Activated naive CD8-positive, alpha-beta T cell treated with anti-CD3 and anti-CD28 coated beads for 36 hours (primary cell): ENCODE data around the gene FEM1A. TPM values are rescaled to one million over a fixed set of nuclear protein-coding genes. Genes with fewer than 3 reads are reported as not detected.
"Not testable (repeated sequence)": the region's sequence is repeated elsewhere in the genome, so short reads cannot be mapped to it uniquely, and the experiment has no call there.

ENCODE experiments used
- DNase-seq: peaks from one replicate; pipeline ENCODE4 v3.0.0; 2021
- H3K27ac Mint-ChIP-seq: one replicate; pipeline ENCODE4 v1.8.0; 2022; ENCODE audit warnings: mild to moderate bottlenecking, moderate library complexity, mixed read lengths
- H3K27me3 Mint-ChIP-seq: one replicate; pipeline ENCODE4 v1.8.0; 2022; ENCODE audit warnings: mild to moderate bottlenecking, mixed read lengths
- H3K36me3 Mint-ChIP-seq: one replicate; pipeline ENCODE4 v1.8.0; 2021; ENCODE audit warnings: mild to moderate bottlenecking, mixed read lengths
- H3K4me1 Mint-ChIP-seq: one replicate; pipeline ENCODE4 v1.8.0; 2021; ENCODE audit warnings: mixed read lengths
- H3K4me3 Mint-ChIP-seq: one replicate; pipeline ENCODE4 v1.8.0; 2022; ENCODE audit warnings: mild to moderate bottlenecking, moderate library complexity, mixed read lengths
- H3K9me3 Mint-ChIP-seq: one replicate; pipeline ENCODE4 v1.8.0; 2022; ENCODE audit warnings: mixed read lengths
- total RNA-seq, 2 experiments: library from RNA; stranded (reverse); gene quantifications; one replicate each; pipeline ENCODE4 v1.2.3, GENCODE V29; 2021

Gene FEM1A
- total RNA-seq, 2 experiments from 2014 or later: 21.8 to 22.5 TPM

GRCh38 chr19:4816202-4816949, 24.8 kb downstream of the FEM1A start:
- H3K27me3 Mint-ChIP-seq: no peaks in the 10 kb centered on the region
- peaks cover 19% of the 10 kb centered on the region for H3K36me3 Mint-ChIP-seq
- peak overlapping the region; percentile 64 for H3K27ac Mint-ChIP-seq
- no peak for DNase-seq
- peaks cover 5% of the 10 kb centered on the region for H3K9me3 Mint-ChIP-seq
- no peak overlapping the region for H3K4me3 Mint-ChIP-seq
- H3K4me1 Mint-ChIP-seq: peaks cover 12% of the 10 kb centered on the region

GRCh38 chr19:4816950-4817278, 25.4 kb downstream of the FEM1A start:
- Mint-ChIP-seq H3K4me1 (peaks cover 9% of the 10 kb centered on the region), H3K4me3 (no peak overlapping the region), H3K36me3 (peaks cover 19% of the 10 kb centered on the region), H3K27ac (no peak overlapping the region), H3K27me3 (no peaks in the 10 kb centered on the region), H3K9me3 (peaks cover 5% of the 10 kb centered on the region)
- no peak for DNase-seq

- Mint-ChIP-seq H3K27ac (no peak overlapping the region), H3K4me1 (peaks cover 9% of the 10 kb centered on the region), H3K4me3 (no peak overlapping the region), H3K9me3 (peaks cover 5% of the 10 kb centered on the region), H3K27me3 (no peaks in the 10 kb centered on the region), H3K36me3 (peaks cover 21% of the 10 kb centered on the region)
- DNase-seq: no peak
Measured at GRCh38 chr19:4817467-4818277, 26.1 kb downstream of the FEM1A start.

- H3K4me3 Mint-ChIP-seq: no peak overlapping the region
- peaks cover 12% of the 10 kb centered on the region for H3K36me3 Mint-ChIP-seq
- no peaks in the 10 kb centered on the region for H3K4me1 Mint-ChIP-seq
- no peaks in the 10 kb centered on the region for H3K9me3 Mint-ChIP-seq
- peak overlapping the region; percentile 46 for H3K27ac Mint-ChIP-seq
- H3K27me3 Mint-ChIP-seq: no peaks in the 10 kb centered on the region
- no peak for DNase-seq
Measured at GRCh38 chr19:4821265-4821664, 29.7 kb downstream of the FEM1A start.

GRCh38 chr19:4822354-4822753, 30.8 kb downstream of the FEM1A start:
- not testable (repeated sequence) for H3K4me1 Mint-ChIP-seq, H3K27me3 Mint-ChIP-seq, H3K27ac Mint-ChIP-seq, H3K4me3 Mint-ChIP-seq, DNase-seq, H3K36me3 Mint-ChIP-seq, H3K9me3 Mint-ChIP-seq

- no peak for DNase-seq
- H3K27ac Mint-ChIP-seq: no peak overlapping the region
- no peaks in the 10 kb centered on the region for H3K9me3 Mint-ChIP-seq
- H3K27me3 Mint-ChIP-seq: no peaks in the 10 kb centered on the region
- H3K4me3 Mint-ChIP-seq: no peak overlapping the region
- peaks cover 6% of the 10 kb centered on the region for H3K36me3 Mint-ChIP-seq
- H3K4me1 Mint-ChIP-seq: no peaks in the 10 kb centered on the region
Measured at GRCh38 chr19:4823577-4823976, 32.0 kb downstream of the FEM1A start.

GRCh38 chr19:4829001-4829712, 37.6 kb downstream of the FEM1A start:
- Mint-ChIP-seq H3K27ac (peak overlapping the region; percentile 51), H3K4me1 (peaks cover 16% of the 10 kb centered on the region), H3K9me3 (no peaks in the 10 kb centered on the region), H3K27me3 (no peaks in the 10 kb centered on the region), H3K4me3 (peak overlapping the region; percentile 73), H3K36me3 (peaks cover 19% of the 10 kb centered on the region)
- DNase-seq: no peak

- Mint-ChIP-seq H3K4me1 (peaks cover 16% of the 10 kb centered on the region), H3K27me3 (no peaks in the 10 kb centered on the region), H3K36me3 (peaks cover 19% of the 10 kb centered on the region), H3K4me3 (peak overlapping the region; percentile 93), H3K27ac (peak overlapping the region; percentile 89), H3K9me3 (no peaks in the 10 kb centered on the region)
- DNase-seq: no peak
Measured at GRCh38 chr19:4830332-4830731, 38.8 kb downstream of the FEM1A start.

GRCh38 chr19:4830768-4831265, 39.3 kb downstream of the FEM1A start:
- peak overlapping the region; percentile 93 for H3K4me3 Mint-ChIP-seq
- peaks cover 16% of the 10 kb centered on the region for H3K4me1 Mint-ChIP-seq
- H3K9me3 Mint-ChIP-seq: no peaks in the 10 kb centered on the region
- H3K36me3 Mint-ChIP-seq: peaks cover 19% of the 10 kb centered on the region
- H3K27me3 Mint-ChIP-seq: no peaks in the 10 kb centered on the region
- no peak for DNase-seq
- peak overlapping the region; percentile 89 for H3K27ac Mint-ChIP-seq

GRCh38 chr19:4831304-4831978, 39.9 kb downstream of the FEM1A start, which contains the start of gene TICAM1:
TICAM1 (minus strand) TSS chr19:4831712; CDS start chr19:4818377, 13,335 bp downstream.
- H3K27me3 Mint-ChIP-seq: no peaks in the 10 kb centered on the region
- no peaks in the 10 kb centered on the region for H3K9me3 Mint-ChIP-seq
- peak within 1 kb of the TSS; percentile 93 for H3K4me3 Mint-ChIP-seq
- H3K4me1 Mint-ChIP-seq: peaks cover 16% of the 10 kb centered on the region
- peak within 1 kb of the TSS; percentile 89 for H3K27ac Mint-ChIP-seq
- DNase-seq: peak; percentile 80
- peaks cover 19% of the 10 kb centered on the region for H3K36me3 Mint-ChIP-seq

- Mint-ChIP-seq H3K36me3 (peaks cover 19% of the 10 kb centered on the region), H3K27ac (peak overlapping the region; percentile 89), H3K4me3 (peak overlapping the region; percentile 93), H3K4me1 (peaks cover 16% of the 10 kb centered on the region)
- H3K27me3 Mint-ChIP-seq, DNase-seq, H3K9me3 Mint-ChIP-seq: not testable (repeated sequence)
Measured at GRCh38 chr19:4831979-4832340, 40.4 kb downstream of the FEM1A start.

GRCh38 chr19:4832776-4833175, 41.2 kb downstream of the FEM1A start:
- H3K36me3 Mint-ChIP-seq: peaks cover 19% of the 10 kb centered on the region
- no peaks in the 10 kb centered on the region for H3K27me3 Mint-ChIP-seq
- peak overlapping the region; percentile 14 for H3K4me3 Mint-ChIP-seq
- H3K9me3 Mint-ChIP-seq: no peaks in the 10 kb centered on the region
- H3K4me1 Mint-ChIP-seq: peaks cover 16% of the 10 kb centered on the region
- DNase-seq: no peak
- no peak overlapping the region for H3K27ac Mint-ChIP-seq

- Mint-ChIP-seq H3K27ac (no peak overlapping the region), H3K36me3 (peaks cover 5% of the 10 kb centered on the region), H3K4me1 (no peaks in the 10 kb centered on the region), H3K9me3 (no peaks in the 10 kb centered on the region), H3K4me3 (no peak overlapping the region), H3K27me3 (no peaks in the 10 kb centered on the region)
- no peak for DNase-seq
Measured at GRCh38 chr19:4839192-4839591, 47.7 kb downstream of the FEM1A start.

GRCh38 chr19:4843647-4843965, 52.1 kb downstream of the FEM1A start:
- no peak for DNase-seq
- Mint-ChIP-seq H3K27me3 (no peaks in the 10 kb centered on the region), H3K36me3 (peaks cover 5% of the 10 kb centered on the region), H3K4me1 (no peaks in the 10 kb centered on the region), H3K4me3 (no peak overlapping the region), H3K27ac (no peak overlapping the region), H3K9me3 (no peaks in the 10 kb centered on the region)
